Epidermal melanocyte (primary cell): ENCODE results near the gene FAM167B.
A peak's percentile ranks its signal among the peaks of the same experiment; 100 is the strongest.

Experiments used
- DNase-seq: peaks from one replicate; pipeline ENCODE4 v3.0.0; 2011; ENCODE audit warnings: low spot score; ENCODE audit not compliant: insufficient read length

FAM167B gene

GRCh38 chr1:32223683-32224082, 23.3 kb upstream of the FAM167B start:
- DNase-seq, result no peak

GRCh38 chr1:32224285-32224684, 22.7 kb upstream of the FAM167B start:
- no peak for DNase-seq

GRCh38 chr1:32228771-32229170, 18.3 kb upstream of the FAM167B start:
- DNase-seq, result no peak

GRCh38 chr1:32231843-32232432, 15.1 kb upstream of the FAM167B start:
- no peak for DNase-seq

GRCh38 chr1:32232558-32233304, 14.3 kb upstream of the FAM167B start:
- no peak for DNase-seq

GRCh38 chr1:32234792-32235191, 12.2 kb upstream of the FAM167B start:
- no peak for DNase-seq

GRCh38 chr1:32239337-32239736, 7.7 kb upstream of the FAM167B start:
- no peak for DNase-seq

GRCh38 chr1:32239790-32240139, 7.3 kb upstream of the FAM167B start:
- DNase-seq, result no peak

- peak; percentile 48 for DNase-seq
Measured at GRCh38 chr1:32240140-32240951, 6.7 kb upstream of the FAM167B start.

- DNase-seq, result no peak
Measured at GRCh38 chr1:32241001-32241763, 5.8 kb upstream of the FAM167B start.

GRCh38 chr1:32242341-32242851, 4.6 kb upstream of the FAM167B start:
- no peak for DNase-seq

- no peak for DNase-seq
Measured at GRCh38 chr1:32247452-32247851, 430 bp downstream of the FAM167B start.

GRCh38 chr1:32247983-32248889, 1.2 kb downstream of the FAM167B start:
- peak; percentile 67 for DNase-seq

GRCh38 chr1:32249831-32250525, 3.0 kb downstream of the FAM167B start:
- no peak for DNase-seq

GRCh38 chr1:32250893-32251716, 4.1 kb downstream of the FAM167B start, which contains the start of gene LCK:
LCK (plus strand) TSS chr1:32251265; CDS start chr1:32274330, 23,065 bp downstream.
- no peak for DNase-seq

- DNase-seq, result no peak
Measured at GRCh38 chr1:32255072-32256071, 8.3 kb downstream of the FAM167B start.

- no peak for DNase-seq
Measured at GRCh38 chr1:32256473-32257226, 9.6 kb downstream of the FAM167B start.
